GM19452 (cell line): Measurements from ENCODE around the gene TMEM233.

Experiments
- ATAC-seq: cut with Tn5 transposase; IDR thresholded peaks from one replicate; pipeline ENCODE4 v1.9.1; 2021; ENCODE audit not compliant: unreplicated experiment

TMEM233 gene

GRCh38 chr12:119593578-119594398 lies at the start of gene TMEM233:
TMEM233 (plus strand) TSS chr12:119593774; CDS start chr12:119593849, 75 bp downstream.
- ATAC-seq: no peak

- ATAC-seq: no peak
Observed at GRCh38 chr12:119544765-119545625, 48.6 kb upstream of the TMEM233 start.

GRCh38 chr12:119546340-119546739 lies 47.2 kb upstream of the TMEM233 start:
- no peak for ATAC-seq

- no peak for ATAC-seq
Observed at GRCh38 chr12:119547001-119547400, 46.6 kb upstream of the TMEM233 start.

GRCh38 chr12:119556854-119557253 lies 36.7 kb upstream of the TMEM233 start:
- ATAC-seq: no peak

- ATAC-seq: no peak
Observed at GRCh38 chr12:119565404-119565803, 28.2 kb upstream of the TMEM233 start.

GRCh38 chr12:119570771-119571170 lies 22.8 kb upstream of the TMEM233 start:
- no peak for ATAC-seq

- ATAC-seq: no peak
Observed at GRCh38 chr12:119573086-119573485, 20.5 kb upstream of the TMEM233 start.

GRCh38 chr12:119574255-119574654 lies 19.3 kb upstream of the TMEM233 start:
- ATAC-seq: no peak

GRCh38 chr12:119576118-119576810 lies 17.3 kb upstream of the TMEM233 start:
- no peak for ATAC-seq

GRCh38 chr12:119576915-119577314 lies 16.7 kb upstream of the TMEM233 start:
- no peak for ATAC-seq

GRCh38 chr12:119578112-119578511 lies 15.5 kb upstream of the TMEM233 start:
- no peak for ATAC-seq

- ATAC-seq: no peak
Observed at GRCh38 chr12:119589097-119589496, 4.5 kb upstream of the TMEM233 start.

GRCh38 chr12:119589634-119590033 lies 3.9 kb upstream of the TMEM233 start:
- ATAC-seq: no peak

- ATAC-seq: no peak
Observed at GRCh38 chr12:119592232-119592631, 1.3 kb upstream of the TMEM233 start.

- ATAC-seq: no peak
Observed at GRCh38 chr12:119594399-119594730, 791 bp downstream of the TMEM233 start.

GRCh38 chr12:119594772-119595445 lies 1.3 kb downstream of the TMEM233 start:
- ATAC-seq: no peak

- ATAC-seq: no peak
Observed at GRCh38 chr12:119598159-119598558, 4.6 kb downstream of the TMEM233 start.

- ATAC-seq: no peak
Observed at GRCh38 chr12:119601877-119602733, 8.5 kb downstream of the TMEM233 start.

- no peak for ATAC-seq
Observed at GRCh38 chr12:119602734-119603094, 9.1 kb downstream of the TMEM233 start.
